Non-pigmented ciliary epithelial cell (primary cell): ENCODE data around the gene ATXN10.

ENCODE experiments used
- DNase-seq: peaks from one replicate; pipeline ENCODE4 v3.0.0-alpha.2; 2010; ENCODE audit warnings: low read depth

Gene ATXN10

GRCh38 chr22:45860201-45860600 lies 188.6 kb downstream of the ATXN10 start:
- no peak for DNase-seq

GRCh38 chr22:45861259-45861658 lies 189.6 kb downstream of the ATXN10 start:
- no peak for DNase-seq

GRCh38 chr22:45863981-45864751 lies 192.5 kb downstream of the ATXN10 start:
- DNase-seq: no peak

GRCh38 chr22:45864959-45865476 lies 193.4 kb downstream of the ATXN10 start:
- DNase-seq: no peak

GRCh38 chr22:45865561-45866125 lies 194.0 kb downstream of the ATXN10 start:
- no peak for DNase-seq

GRCh38 chr22:45866126-45866645 lies 194.6 kb downstream of the ATXN10 start:
- no peak for DNase-seq

- DNase-seq: no peak
These were observed 195.0 kb downstream of the ATXN10 start for GRCh38 chr22:45866646-45867117.

GRCh38 chr22:45867118-45867905 lies 195.7 kb downstream of the ATXN10 start:
- no peak for DNase-seq

GRCh38 chr22:45867906-45868555 lies 196.4 kb downstream of the ATXN10 start:
- no peak for DNase-seq

GRCh38 chr22:45868571-45869339 lies 197.1 kb downstream of the ATXN10 start:
- no peak for DNase-seq

- no peak for DNase-seq
These were observed 197.8 kb downstream of the ATXN10 start for GRCh38 chr22:45869340-45869847.

GRCh38 chr22:45870011-45870410 lies 198.4 kb downstream of the ATXN10 start:
- DNase-seq: no peak

- no peak for DNase-seq
These were observed 200.1 kb downstream of the ATXN10 start for GRCh38 chr22:45871721-45872120.

- no peak for DNase-seq
These were observed 201.1 kb downstream of the ATXN10 start for GRCh38 chr22:45872659-45873263.

- no peak for DNase-seq
These were observed 204.8 kb downstream of the ATXN10 start for GRCh38 chr22:45876136-45877035.

- DNase-seq: no peak
These were observed 205.4 kb downstream of the ATXN10 start for GRCh38 chr22:45877036-45877380.

- DNase-seq: no peak
These were observed 206.0 kb downstream of the ATXN10 start for GRCh38 chr22:45877651-45878050.

GRCh38 chr22:45878051-45878781 lies 206.6 kb downstream of the ATXN10 start:
- no peak for DNase-seq
